PC-3 (cell line): Measurements from ENCODE around the gene CASP14.

Experiments
- CTCF ChIP-seq: fragments of 300-600 bp; sonication (generic); conservative IDR thresholded peaks from 2 replicates; pipeline ENCODE4 v1.5.1; 2017; ENCODE audit warnings: antibody characterized with exemption, low read depth, mild to moderate bottlenecking, low read length
- EZH2 ChIP-seq: fragments of 300-600 bp; sonication (generic); IDR thresholded peaks from one replicate; pipeline ENCODE4 v1.6.1; 2017; ENCODE audit warnings: antibody characterized with exemption, mild to moderate bottlenecking, low read length; ENCODE audit not compliant: unreplicated experiment

- no peak for TF ChIP-seq CTCF
- no peak for TF ChIP-seq EZH2
These were observed 43.7 kb downstream of the CASP14 start for GRCh38 chr19:15093001-15093400.
